B cell (primary cell): ENCODE data around the gene DHX36. TPM values are rescaled to one million over a fixed set of nuclear protein-coding genes. Genes with fewer than 3 reads are reported as not detected.

ENCODE experiments used
- ATAC-seq: fragments of 200-7000 bp; cut with Tn5 transposase; one replicate; pipeline ENCODE4 v1.10.0; 2021; ENCODE audit warnings: low read depth, mild to moderate bottlenecking, moderate number of reproducible peaks, moderate library complexity
- CTCF ChIA-PET: fragments of 350-600 bp; sonication (Branson Sonifier 250); formaldehyde crosslinking; loops from one replicate; lab custom pipeline; 2021; ENCODE audit warnings: antibody characterized with exemption, inconsistent platforms; lab: Charles Lee
- POLR2A ChIA-PET: fragments of 350-600 bp; sonication (Branson Sonifier 250); formaldehyde crosslinking; loops from one replicate; lab custom pipeline; 2021; ENCODE audit warnings: antibody characterized with exemption; lab: Charles Lee
- DNase-seq: peaks from one replicate; pipeline ENCODE4 v3.0.0; 2013
- H2AFZ ChIP-seq: 2 replicates; pipeline ENCODE4 v1.6.1; 2012; ENCODE audit warnings: mild to moderate bottlenecking, low read depth, low read length; ENCODE audit not compliant: insufficient read depth, poor library complexity, severe bottlenecking
- H3K27ac ChIP-seq, 2 donors: 1 replicate in 1 of 2; 2 replicates in 1 of 2; pipeline ENCODE4 v1.5.1; 2012 to 2013; ENCODE audit warnings: low read length in 2 of 2, mild to moderate bottlenecking in 2 of 2, moderate library complexity in 1 of 2
- H3K27me3 ChIP-seq, 4 experiments: fragments of 200-600 bp in 1 of 4; sonication (generic) in 1 of 4; replicated peaks in 1 of 4; 1 replicate in 2 of 4; 2 replicates in 2 of 4; pipeline versions ENCODE4 v1.6.1 to v1.7.0; 2013 to 2016; ENCODE audit warnings: low read length in 3 of 4, mild to moderate bottlenecking in 2 of 4, mixed read lengths in 1 of 4, moderate library complexity in 1 of 4; ENCODE audit not compliant: insufficient read depth in 4 of 4, control insufficient read depth in 3 of 4; ENCODE audit errors: control extremely low read depth in 1 of 4
- H3K36me3 ChIP-seq, 2 experiments: replicated peaks in 1 of 2; 1 replicate in 1 of 2; 2 replicates in 1 of 2; pipeline versions ENCODE4 v1.6.1 to v1.7.1; 2013; ENCODE audit warnings: low read length in 1 of 2; ENCODE audit not compliant: insufficient read depth in 2 of 2, control insufficient read depth in 1 of 2; ENCODE audit errors: control extremely low read depth in 1 of 2, extremely low read depth in 1 of 2
- H3K4me1 ChIP-seq, 2 donors: fragments of 200-600 bp in 1 of 2; sonication (generic) in 1 of 2; 1 replicate in 1 of 2; 2 replicates in 1 of 2; pipeline versions ENCODE4 v1.5.1 to v1.6.1; 2013 to 2017; ENCODE audit warnings: low read length in 2 of 2; ENCODE audit not compliant: control insufficient read depth in 2 of 2, insufficient read depth in 2 of 2
- H3K4me2 ChIP-seq: replicated peaks from 2 replicates; pipeline ENCODE3; 2012; ENCODE audit warnings: mild to moderate bottlenecking, low read depth, low read length; ENCODE audit not compliant: poor library complexity, severe bottlenecking
- H3K4me3 ChIP-seq, 5 experiments: fragments of 200-600 bp in 1 of 5; sonication (generic) in 1 of 5; 1 replicate in 3 of 5; 2 replicates in 2 of 5; pipeline versions ENCODE4 v1.5.1 to v1.7.0; 2011 to 2016; ENCODE audit warnings: low read length in 4 of 5, mild to moderate bottlenecking in 4 of 5, low read depth in 2 of 5, control low read depth in 1 of 5, moderate library complexity in 1 of 5; ENCODE audit not compliant: insufficient read depth in 1 of 5; ENCODE audit errors: control extremely low read depth in 1 of 5, extremely low read depth in 1 of 5
- H3K79me2 ChIP-seq: fragments of 200-600 bp; sonication (generic); one replicate; pipeline ENCODE4 v1.6.0; 2016; ENCODE audit warnings: low read length; ENCODE audit not compliant: control insufficient read depth, insufficient read depth
- H3K9ac ChIP-seq: fragments of 200-600 bp; sonication (generic); 2 replicates; pipeline ENCODE4 v1.6.1; 2017; ENCODE audit warnings: mild to moderate bottlenecking, low read length, moderate library complexity
- H3K9me3 ChIP-seq, 3 donors: one replicate each; pipeline versions ENCODE4 v1.6.1 to v1.7.1; 2013; ENCODE audit warnings: low read length in 2 of 3; ENCODE audit not compliant: control insufficient read depth in 2 of 3, insufficient read depth in 1 of 3; ENCODE audit errors: control extremely low read depth in 1 of 3
- H4K20me1 ChIP-seq: 2 replicates; pipeline ENCODE4 v1.6.0; 2012; ENCODE audit warnings: mild to moderate bottlenecking, low read length; ENCODE audit not compliant: insufficient read depth, control insufficient read depth, poor library complexity, severe bottlenecking
- H3K27ac Mint-ChIP-seq: one replicate; pipeline ENCODE4 v1.8.0; 2021; ENCODE audit warnings: mixed read lengths
- H3K27me3 Mint-ChIP-seq: one replicate; pipeline ENCODE4 v1.8.0; 2021; ENCODE audit warnings: mixed read lengths
- H3K4me1 Mint-ChIP-seq: one replicate; pipeline ENCODE4 v1.8.0; 2021; ENCODE audit warnings: mixed read lengths
- H3K4me3 Mint-ChIP-seq: one replicate; pipeline ENCODE4 v1.8.0; 2021; ENCODE audit warnings: mixed read lengths
- H3K9me3 Mint-ChIP-seq: one replicate; pipeline ENCODE4 v1.8.0; 2022; ENCODE audit warnings: mixed read lengths; ENCODE audit not compliant: insufficient read depth
- EZH2 ChIP-seq: IDR thresholded peaks from 2 replicates; pipeline ENCODE4 v1.6.1; 2012; ENCODE audit warnings: borderline replicate concordance, low read depth, mild to moderate bottlenecking, moderate library complexity, low read length; ENCODE audit not compliant: insufficient read depth, poor library complexity, severe bottlenecking
- WGBS: methylation state at CpG from one replicate; pipeline ENCODE4 v1.1.5; 2013; ENCODE audit warnings: missing lambda C conversion rate; ENCODE audit not compliant: insufficient coverage; 5-methylcytosine and 5-hydroxymethylcytosine counted together
- intact Hi-C: fragments of 100-400 bp; cut with micrococcal nuclease; formaldehyde crosslinking; loops from one replicate; pipeline ENCODE4 v1.10.0; 2022
- polyA plus RNA-seq: library from polyadenylated mRNA; depleted of rRNA; stranded (reverse); fragments of >200 nt; gene quantifications from 2 replicates; pipeline ENCODE4 v1.2.3, GENCODE V29; 2012
- total RNA-seq, 2 donors: library from RNA; stranded (reverse); fragments of 120-200 nt in 1 of 2; gene quantifications; 1 replicate in 1 of 2; 2 replicates in 1 of 2; pipeline versions ENCODE4 v1.2.3 to v1.2.4, GENCODE V29; 2013 to 2022
- TF ChIP-seq, protein P1 (sequence below): fragments of 200-600 bp; IDR thresholded peaks from one replicate; pipeline ENCODE4 v1.8.0; 2022; ENCODE audit warnings: antibody characterized with exemption, mild to moderate bottlenecking

The DHX36 gene
- total and polyA plus RNA-seq, 2 donors (not counting 1 experiment from before 2014, with no cell fraction given): 33.4 to 113 TPM

- Histone ChIP-seq H3K27me3 (no peaks in the 10 kb centered on the region), H3K36me3 (no peaks in the 10 kb centered on the region), H3K9me3 (no peaks in the 10 kb centered on the region), H3K27ac (no peak overlapping the region), H3K4me3 (no peak overlapping the region), H3K4me1 (no peaks in the 10 kb centered on the region), H3K79me2 (no peaks in the 10 kb centered on the region), H3K4me2 (no peak overlapping the region), H2AFZ (no peak overlapping the region), H4K20me1 (no peaks in the 10 kb centered on the region), H3K9ac (no peak overlapping the region)
- Mint-ChIP-seq H3K9me3 (no peaks in the 10 kb centered on the region), H3K4me3 (no peak overlapping the region), H3K27me3 (peaks cover 8% of the 10 kb centered on the region), H3K27ac (no peak overlapping the region), H3K4me1 (no peaks in the 10 kb centered on the region)
- CTCF ChIA-PET: interaction anchor here (3.0 kb wide), 1 partner anchor 13 kb away, joined by 10 read pairs; no protein-coding TSS in a partner anchor
- ATAC-seq (no peak), DNase-seq (no peak)
- TF ChIP-seq, protein P1, sequence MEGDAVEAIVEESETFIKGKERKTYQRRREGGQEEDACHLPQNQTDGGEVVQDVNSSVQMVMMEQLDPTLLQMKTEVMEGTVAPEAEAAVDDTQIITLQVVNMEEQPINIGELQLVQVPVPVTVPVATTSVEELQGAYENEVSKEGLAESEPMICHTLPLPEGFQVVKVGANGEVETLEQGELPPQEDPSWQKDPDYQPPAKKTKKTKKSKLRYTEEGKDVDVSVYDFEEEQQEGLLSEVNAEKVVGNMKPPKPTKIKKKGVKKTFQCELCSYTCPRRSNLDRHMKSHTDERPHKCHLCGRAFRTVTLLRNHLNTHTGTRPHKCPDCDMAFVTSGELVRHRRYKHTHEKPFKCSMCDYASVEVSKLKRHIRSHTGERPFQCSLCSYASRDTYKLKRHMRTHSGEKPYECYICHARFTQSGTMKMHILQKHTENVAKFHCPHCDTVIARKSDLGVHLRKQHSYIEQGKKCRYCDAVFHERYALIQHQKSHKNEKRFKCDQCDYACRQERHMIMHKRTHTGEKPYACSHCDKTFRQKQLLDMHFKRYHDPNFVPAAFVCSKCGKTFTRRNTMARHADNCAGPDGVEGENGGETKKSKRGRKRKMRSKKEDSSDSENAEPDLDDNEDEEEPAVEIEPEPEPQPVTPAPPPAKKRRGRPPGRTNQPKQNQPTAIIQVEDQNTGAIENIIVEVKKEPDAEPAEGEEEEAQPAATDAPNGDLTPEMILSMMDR: no peak
- TF ChIP-seq EZH2: no peak
- no CpG with 5 or more reads among the region's 6 CpGs for WGBS
- POLR2A ChIA-PET: no interaction called here
- intact Hi-C loops: no loop called here
Observed at GRCh38 chr3:154240235-154240634, 84.1 kb downstream of the DHX36 start.

- Histone ChIP-seq H3K79me2 (no peaks in the 10 kb centered on the region), H3K4me2 (no peak overlapping the region), H3K27me3 (no peaks in the 10 kb centered on the region), H3K9ac (no peak overlapping the region), H3K27ac (no peak overlapping the region), H4K20me1 (no peaks in the 10 kb centered on the region), H3K36me3 (no peaks in the 10 kb centered on the region), H2AFZ (no peak overlapping the region), H3K4me1 (no peaks in the 10 kb centered on the region), H3K9me3 (no peaks in the 10 kb centered on the region), H3K4me3 (no peak overlapping the region)
- H3K27me3 Mint-ChIP-seq: peaks cover 22% of the 10 kb centered on the region
- no peak overlapping the region for H3K27ac Mint-ChIP-seq
- DNase-seq: no peak
- H3K4me1 Mint-ChIP-seq: no peaks in the 10 kb centered on the region
- no peak overlapping the region for H3K4me3 Mint-ChIP-seq
- ChIA-PET POLR2A (no interaction called here), CTCF (no interaction called here)
- WGBS: no CpG with 5 or more reads among the region's 3 CpGs
- H3K9me3 Mint-ChIP-seq: no peaks in the 10 kb centered on the region
- intact Hi-C loops: no loop called here
- ATAC-seq: no peak
- TF ChIP-seq EZH2: no peak
- TF ChIP-seq, protein P1: no peak
Observed at GRCh38 chr3:154236331-154236730, 88.0 kb downstream of the DHX36 start.
